Measurements from ENCODE around the gene KLHL25. TPM values are rescaled to one million over a fixed set of nuclear protein-coding genes. Genes with fewer than 3 reads are reported as not detected.

The KLHL25 gene
- total RNA-seq, 2 experiments from 2014 or later = 4.3 to 4.4 TPM

DNA sequence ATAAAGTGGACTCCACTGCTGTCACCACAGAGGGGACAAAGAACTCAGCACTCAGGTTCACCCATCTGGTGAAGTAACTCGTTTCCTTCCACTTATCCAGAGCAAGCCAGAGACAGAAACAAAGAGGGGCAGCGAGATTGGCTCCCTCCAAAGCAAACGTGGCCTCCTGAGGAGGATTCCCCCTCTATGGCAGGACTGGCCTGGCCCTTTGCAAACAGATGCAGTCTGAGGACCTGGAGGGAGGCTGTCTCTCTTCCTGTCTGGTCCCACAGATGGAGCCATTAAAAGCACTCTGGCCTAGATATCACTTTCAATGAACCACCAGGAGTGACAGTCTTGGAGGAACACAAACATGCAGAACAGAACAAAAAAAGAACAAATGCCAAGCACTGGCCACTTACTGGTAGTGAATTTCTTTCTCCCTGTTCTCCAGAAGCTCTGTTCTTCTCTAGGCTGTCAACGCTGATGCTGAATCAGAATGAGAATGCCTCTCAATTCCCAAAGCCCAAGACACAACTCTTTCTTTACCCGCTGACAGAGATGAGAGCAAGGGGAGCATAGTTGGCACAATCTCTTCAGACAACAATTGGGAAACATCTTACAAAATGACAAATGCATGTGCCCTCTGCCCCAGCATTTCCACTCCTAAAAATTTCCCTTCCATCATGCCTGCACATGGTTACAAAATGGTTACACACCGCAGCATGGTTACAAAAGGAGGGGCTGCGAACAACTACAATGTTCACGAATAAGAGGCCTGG, 14.3 kb downstream of the KLHL25 start:
- Mint-ChIP-seq H3K9me3 (no peaks in the 10 kb centered on the region), H3K36me3 (ENCODE audit: low read depth) (no peaks in the 10 kb centered on the region), H3K27ac (no peak overlapping the region), H3K27me3 (no peaks in the 10 kb centered on the region), H3K4me1 (peaks cover 28% of the 10 kb centered on the region), H3K4me3 (no peak overlapping the region)
- CTCF ChIA-PET = no interaction called here
- POLR2A ChIA-PET = interaction anchor here (0.7 kb wide), 1 partner anchor 321 kb away, joined by 3 read pairs; no protein-coding TSS in a partner anchor
- no peak for DNase-seq

DNA sequence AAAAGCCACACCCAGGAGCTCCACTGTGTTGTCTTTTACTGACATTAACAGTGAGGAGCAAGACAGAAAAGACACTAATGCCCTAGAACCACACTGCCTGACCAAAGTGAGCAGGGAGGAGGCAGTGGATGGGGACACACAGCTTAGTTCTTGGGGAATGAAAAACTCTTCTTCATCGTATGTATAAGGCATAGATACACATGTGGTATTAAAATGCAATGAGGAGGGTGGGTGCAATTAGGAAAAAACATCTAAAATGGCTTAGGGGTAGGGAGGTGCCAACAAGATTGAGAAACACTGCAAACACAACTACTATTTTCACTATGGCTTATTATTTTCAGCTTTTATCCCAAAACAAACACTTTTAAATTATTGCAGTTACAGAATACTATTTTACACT, 15.5 kb downstream of the KLHL25 start:
- H3K9me3 Mint-ChIP-seq = no peaks in the 10 kb centered on the region

DNA sequence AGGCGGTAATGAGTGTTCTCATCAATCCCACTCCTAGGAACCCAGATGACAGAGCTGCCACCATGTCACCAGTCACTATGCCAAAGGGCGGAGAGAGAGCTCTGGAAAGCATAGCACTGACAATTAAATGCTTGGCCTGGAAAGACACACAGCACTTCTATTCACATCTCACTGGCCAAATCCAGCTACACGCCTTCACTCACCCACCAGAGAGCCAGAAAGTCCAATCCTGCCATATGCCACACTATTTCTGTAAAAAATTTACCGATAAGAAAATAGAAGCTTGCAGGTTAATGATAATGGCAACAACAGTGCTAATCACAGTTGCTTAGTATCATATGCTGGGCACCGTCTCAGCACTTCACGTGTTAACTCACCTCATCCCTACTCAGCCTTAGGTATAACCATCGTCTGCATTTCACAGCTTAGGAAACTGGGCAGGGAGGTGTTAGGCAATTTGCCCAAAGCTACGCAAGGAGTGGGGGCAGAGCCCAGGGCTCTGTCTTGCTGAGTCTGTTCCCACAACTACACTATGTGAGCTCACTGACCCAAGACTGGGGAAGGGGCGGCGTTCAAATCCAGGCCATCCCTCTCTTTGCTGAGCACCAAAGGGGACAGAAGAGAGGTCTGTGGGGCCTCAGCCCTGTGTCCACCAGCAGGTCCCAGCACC, 16.5 kb downstream of the KLHL25 start:
- no peaks in the 10 kb centered on the region for H3K27me3 Mint-ChIP-seq
- no peaks in the 10 kb centered on the region for H3K9me3 Mint-ChIP-seq
- CTCF ChIA-PET = no interaction called here
- no peak overlapping the region for H3K4me3 Mint-ChIP-seq
- POLR2A ChIA-PET = interaction anchor here (1.2 kb wide), 1 partner anchor 15 kb away, joined by 3 read pairs; no protein-coding TSS in a partner anchor
- no peaks in the 10 kb centered on the region for H3K36me3 Mint-ChIP-seq (ENCODE audit: low read depth)
- H3K4me1 Mint-ChIP-seq = peaks cover 13% of the 10 kb centered on the region
- no peak overlapping the region for H3K27ac Mint-ChIP-seq
- no peak for DNase-seq

More for the DNA sequence above, 15.5 kb downstream of the KLHL25 start:
- ChIA-PET POLR2A (no interaction called here), CTCF (interaction anchor here (0.7 kb wide), 1 partner anchor 63 kb away, joined by 3 read pairs; no protein-coding TSS in a partner anchor)
- Mint-ChIP-seq H3K27ac (no peak overlapping the region), H3K4me3 (no peak overlapping the region), H3K36me3 (ENCODE audit: low read depth) (no peaks in the 10 kb centered on the region), H3K4me1 (peaks cover 18% of the 10 kb centered on the region), H3K27me3 (no peaks in the 10 kb centered on the region)
- DNase-seq = no peak

DNA sequence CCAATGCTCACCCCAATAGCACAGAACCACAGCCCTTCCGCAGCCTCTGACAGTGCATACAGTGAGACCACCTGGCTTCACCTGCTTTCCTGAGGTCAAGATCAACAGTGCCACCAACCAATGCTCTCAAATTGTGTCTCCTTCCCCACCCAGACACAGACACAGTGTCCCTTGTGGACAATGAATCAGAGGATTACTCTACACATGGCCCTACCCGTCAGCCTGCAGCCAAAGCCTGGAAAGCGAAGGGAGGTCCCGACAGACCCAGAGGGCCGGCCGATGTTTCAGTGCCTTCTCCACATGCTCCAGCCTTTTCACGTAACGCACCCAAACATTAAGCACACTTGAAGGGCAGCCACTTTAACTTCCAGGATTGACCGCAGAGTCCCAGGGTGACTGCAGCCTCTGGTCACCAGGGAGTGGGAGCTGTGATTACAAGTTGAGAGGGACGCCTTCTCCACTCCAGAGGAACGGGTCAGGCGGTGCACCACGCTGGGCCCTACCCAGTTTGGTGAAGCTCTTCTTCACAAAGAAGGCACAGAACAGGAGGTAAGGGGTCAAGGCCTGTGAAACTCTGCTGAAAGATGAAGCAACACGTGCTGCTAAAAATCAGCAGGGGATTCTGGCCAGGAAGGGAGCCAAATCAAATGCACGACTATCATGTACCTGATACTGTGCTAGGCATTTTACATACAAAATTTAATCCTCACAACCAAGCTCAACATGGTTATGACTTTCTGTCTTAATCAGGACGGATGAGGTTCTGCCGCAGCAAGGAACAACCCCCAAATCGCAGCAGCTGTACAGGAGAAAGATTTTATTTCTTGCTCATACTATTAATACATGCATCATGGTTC, 17.2 kb downstream of the KLHL25 start:
- Mint-ChIP-seq H3K27me3 (no peaks in the 10 kb centered on the region), H3K36me3 (ENCODE audit: low read depth) (no peaks in the 10 kb centered on the region), H3K4me3 (no peak overlapping the region), H3K27ac (no peak overlapping the region), H3K9me3 (no peaks in the 10 kb centered on the region), H3K4me1 (peaks cover 10% of the 10 kb centered on the region)
- CTCF ChIA-PET = no interaction called here
- POLR2A ChIA-PET = interaction anchor here (1.2 kb wide), 1 partner anchor 16 kb away, joined by 3 read pairs; no protein-coding TSS in a partner anchor
- DNase-seq = no peak

DNA sequence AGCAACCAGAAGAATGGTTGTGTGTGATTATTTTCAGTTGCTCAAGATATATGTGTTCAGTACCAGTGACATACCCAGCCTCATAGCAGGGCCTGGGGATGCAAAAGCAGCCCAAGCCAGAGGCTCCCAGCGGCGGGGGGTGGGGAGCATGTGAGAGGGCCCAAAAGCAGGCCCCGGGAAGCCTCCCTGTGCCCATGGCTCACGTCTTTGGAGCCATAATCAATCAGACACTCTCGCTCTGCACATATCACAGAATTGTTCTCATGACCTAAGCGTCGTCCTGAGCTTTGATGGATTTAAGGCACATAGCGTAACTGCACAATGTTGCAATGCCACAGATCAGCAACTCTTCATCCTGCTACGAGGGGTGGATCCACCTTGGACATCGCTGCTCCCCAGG, 20.8 kb downstream of the KLHL25 start:
- Mint-ChIP-seq H3K27me3 (no peaks in the 10 kb centered on the region), H3K4me1 (no peaks in the 10 kb centered on the region), H3K9me3 (no peaks in the 10 kb centered on the region), H3K27ac (no peak overlapping the region), H3K4me3 (no peak overlapping the region), H3K36me3 (ENCODE audit: low read depth) (no peaks in the 10 kb centered on the region)
- DNase-seq = no peak
- POLR2A ChIA-PET = no interaction called here
- CTCF ChIA-PET = no interaction called here

DNA sequence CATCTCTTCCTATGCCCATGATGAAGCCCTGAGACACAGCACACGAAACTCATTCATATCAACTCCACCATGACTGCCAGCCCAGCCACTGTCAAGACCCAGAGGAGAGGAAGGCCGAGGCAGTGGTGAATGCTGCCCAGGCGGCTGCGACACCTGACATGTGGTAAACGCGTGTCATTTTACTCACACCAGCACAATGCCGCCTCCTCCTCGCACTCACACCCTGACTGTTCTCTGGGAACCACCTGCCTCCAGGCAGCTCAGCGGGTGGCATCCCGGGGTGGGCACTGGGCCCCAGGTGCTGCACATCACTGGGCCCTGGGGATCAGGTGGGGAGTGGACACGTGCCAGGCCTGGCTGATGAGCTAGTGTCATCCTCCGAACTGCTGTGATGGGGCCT, 21.5 kb downstream of the KLHL25 start:
- Mint-ChIP-seq H3K36me3 (ENCODE audit: low read depth) (no peaks in the 10 kb centered on the region), H3K27ac (no peak overlapping the region), H3K4me1 (no peaks in the 10 kb centered on the region), H3K4me3 (no peak overlapping the region), H3K27me3 (no peaks in the 10 kb centered on the region), H3K9me3 (no peaks in the 10 kb centered on the region)
- ChIA-PET CTCF (no interaction called here), POLR2A (no interaction called here)
- no peak for DNase-seq

DNA sequence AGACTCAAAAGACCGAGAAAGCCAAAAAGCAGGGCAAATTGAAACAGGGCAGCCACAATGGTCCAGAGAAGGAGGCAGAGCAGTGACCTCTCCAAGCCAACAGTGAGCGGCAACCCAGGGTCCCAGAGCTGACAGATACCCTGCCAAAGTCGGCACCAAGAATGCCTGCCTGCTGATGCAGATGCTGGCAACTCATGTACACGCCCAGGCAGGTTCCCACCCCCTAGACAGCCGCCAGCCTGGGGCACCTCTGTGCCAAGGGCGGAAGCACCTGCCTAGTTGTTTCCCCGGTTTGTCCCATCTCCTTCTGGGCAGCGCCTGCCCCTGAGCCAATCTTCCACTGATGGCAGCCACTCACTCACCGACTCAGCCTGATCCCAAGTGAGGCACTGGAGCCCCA, 22.1 kb downstream of the KLHL25 start:
- H3K4me3 Mint-ChIP-seq = no peak overlapping the region
- no peaks in the 10 kb centered on the region for H3K36me3 Mint-ChIP-seq (ENCODE audit: low read depth)
- ChIA-PET POLR2A (no interaction called here), CTCF (no interaction called here)
- no peak for DNase-seq
- H3K27ac Mint-ChIP-seq = no peak overlapping the region
- no peaks in the 10 kb centered on the region for H3K27me3 Mint-ChIP-seq
- no peaks in the 10 kb centered on the region for H3K4me1 Mint-ChIP-seq
- H3K9me3 Mint-ChIP-seq = no peaks in the 10 kb centered on the region

DNA sequence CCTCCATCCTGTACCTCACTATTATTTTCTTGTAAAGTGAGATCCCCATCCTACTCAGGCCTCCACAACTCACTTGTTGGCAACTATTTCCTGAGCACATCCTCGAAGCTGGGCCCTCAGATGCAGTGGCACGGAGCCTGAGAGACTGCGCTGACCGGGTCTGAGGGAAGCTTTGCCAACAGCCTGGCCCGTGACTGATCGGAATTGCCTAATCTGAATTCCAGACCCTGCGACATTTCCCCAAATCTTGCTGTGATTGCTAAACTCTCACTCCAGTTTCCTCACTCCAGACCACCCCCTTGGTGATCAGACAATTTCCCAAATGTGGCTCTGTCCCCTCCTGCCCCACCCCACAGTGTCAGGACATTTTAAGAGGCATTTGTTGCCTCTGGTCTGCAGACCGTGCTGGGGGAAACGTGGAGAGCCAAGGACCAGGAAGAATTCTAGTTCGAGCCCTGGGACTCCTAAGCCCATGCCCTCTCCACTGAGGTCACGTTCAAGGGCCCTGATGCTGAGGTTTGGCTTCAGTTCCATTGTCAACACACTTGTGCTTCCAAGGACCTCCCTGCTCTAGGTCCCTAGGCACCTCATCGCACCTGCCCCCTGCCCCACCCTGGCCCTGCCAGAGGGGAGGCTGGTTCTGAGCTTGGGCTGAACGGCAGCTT, 22.8 kb downstream of the KLHL25 start:
- H3K4me1 Mint-ChIP-seq = no peaks in the 10 kb centered on the region
- POLR2A ChIA-PET = no interaction called here
- no peak overlapping the region for H3K4me3 Mint-ChIP-seq
- no peaks in the 10 kb centered on the region for H3K27me3 Mint-ChIP-seq
- no peaks in the 10 kb centered on the region for H3K36me3 Mint-ChIP-seq (ENCODE audit: low read depth)
- no peak for DNase-seq
- no peak overlapping the region for H3K27ac Mint-ChIP-seq
- CTCF ChIA-PET = no interaction called here
- H3K9me3 Mint-ChIP-seq = no peaks in the 10 kb centered on the region

DNA sequence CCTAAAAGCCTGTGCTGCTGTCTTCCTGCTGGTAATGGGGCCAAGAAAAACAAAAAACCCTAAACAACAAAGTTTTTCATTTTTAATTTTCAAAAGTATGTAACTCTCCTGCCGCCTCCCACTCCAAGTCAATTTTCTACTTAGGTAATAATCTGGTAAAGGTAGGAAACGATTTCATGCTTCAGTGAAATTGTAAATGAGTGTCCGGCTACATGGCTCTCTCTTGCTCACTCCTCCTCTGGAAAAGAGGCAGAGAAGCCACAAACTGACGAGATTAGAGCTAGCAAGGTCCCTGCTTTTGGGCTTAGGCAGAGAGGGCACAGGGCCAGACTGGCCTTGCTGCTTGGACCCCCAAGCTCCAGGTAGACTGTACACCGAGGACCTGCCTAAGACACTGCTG, 23.5 kb downstream of the KLHL25 start:
- CTCF ChIA-PET = no interaction called here
- POLR2A ChIA-PET = no interaction called here
- Mint-ChIP-seq H3K27ac (no peak overlapping the region), H3K4me1 (no peaks in the 10 kb centered on the region), H3K36me3 (ENCODE audit: low read depth) (no peaks in the 10 kb centered on the region), H3K27me3 (no peaks in the 10 kb centered on the region), H3K9me3 (no peaks in the 10 kb centered on the region), H3K4me3 (no peak overlapping the region)
- no peak for DNase-seq

DNA sequence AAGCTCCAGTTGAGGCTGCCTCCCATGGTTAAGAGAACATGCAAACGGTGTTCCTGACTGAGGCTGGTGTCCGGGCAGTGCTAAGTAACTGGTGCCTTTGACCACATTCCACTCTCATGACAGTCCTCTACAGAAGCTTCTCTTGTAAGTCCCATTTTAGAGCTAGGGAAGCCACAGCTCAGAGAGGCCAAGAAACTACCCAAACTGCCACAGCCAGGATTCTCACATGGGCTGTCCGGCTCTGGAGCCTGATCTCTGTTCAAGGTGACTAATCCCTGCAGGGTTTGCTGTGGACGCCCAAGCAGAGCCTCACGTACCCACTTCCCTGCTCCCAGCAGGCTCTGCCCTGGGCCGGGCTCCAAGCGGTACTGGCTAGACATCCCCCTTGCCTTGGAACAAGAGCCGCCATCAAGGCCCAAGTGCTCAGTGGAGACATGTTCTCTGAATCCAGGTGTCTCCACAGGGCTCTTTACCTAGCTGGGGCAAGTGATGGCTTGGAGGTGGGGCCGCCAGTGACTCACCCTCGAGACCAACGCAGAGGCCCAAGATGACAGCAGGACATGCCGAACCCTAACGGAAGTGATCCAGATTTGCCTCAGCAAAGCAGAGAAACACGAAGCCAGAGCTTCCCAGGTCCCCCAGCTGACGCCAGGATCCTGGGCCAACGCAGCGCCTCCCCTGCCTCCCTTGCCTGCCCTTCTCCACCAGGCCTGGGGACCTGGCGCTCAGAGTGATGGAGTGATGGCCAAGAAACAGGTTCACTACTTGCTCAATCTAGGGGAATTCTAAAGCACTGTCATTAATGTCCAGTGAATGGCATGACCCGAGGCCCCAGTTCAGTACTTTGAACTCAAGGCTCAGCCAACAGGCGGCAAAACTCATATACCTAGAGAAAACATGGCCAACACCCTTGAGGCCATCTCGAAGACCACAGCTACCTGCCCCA, 24.4 kb downstream of the KLHL25 start:
- Mint-ChIP-seq H3K9me3 (no peaks in the 10 kb centered on the region), H3K27ac (no peak overlapping the region), H3K36me3 (ENCODE audit: low read depth) (no peaks in the 10 kb centered on the region), H3K4me1 (no peaks in the 10 kb centered on the region), H3K27me3 (no peaks in the 10 kb centered on the region), H3K4me3 (no peak overlapping the region)
- POLR2A ChIA-PET = no interaction called here
- CTCF ChIA-PET = no interaction called here
- no peak for DNase-seq

DNA sequence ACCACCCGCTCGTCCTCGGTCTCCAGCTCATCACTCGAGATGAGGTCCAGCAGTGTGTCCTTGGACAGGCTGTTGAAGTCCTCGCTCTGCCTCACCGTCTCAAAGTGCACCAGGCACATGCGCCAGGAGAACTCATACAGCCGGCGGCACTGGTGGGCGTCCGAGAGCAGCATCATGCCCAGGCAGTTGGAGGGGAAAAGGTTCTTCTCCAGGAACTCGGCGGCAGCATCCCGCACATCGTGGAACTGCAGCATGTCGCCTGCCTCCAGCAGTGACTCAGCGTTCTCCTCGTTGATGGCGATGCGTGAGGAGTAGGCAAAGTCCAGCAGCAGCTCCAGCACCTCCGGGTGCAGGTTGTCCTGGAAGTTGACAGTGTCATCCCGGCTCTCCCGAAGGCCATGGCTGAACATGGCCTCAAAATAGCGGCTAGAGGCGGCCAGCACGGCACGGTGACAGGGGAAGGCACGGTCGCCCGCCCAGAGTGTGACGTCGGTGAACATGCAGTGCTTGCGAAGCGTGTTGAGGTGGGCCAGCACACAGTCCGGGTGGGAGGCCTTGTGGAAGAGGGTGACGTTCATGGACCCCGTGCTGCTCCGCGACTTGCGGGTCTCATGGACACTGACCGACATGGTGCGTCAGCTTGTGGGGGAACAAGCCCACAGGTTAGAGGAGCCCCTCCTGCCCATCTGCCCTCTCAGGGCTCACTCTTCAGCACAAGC, 25.4 kb downstream of the KLHL25 start:
- DNase-seq = no peak
- CTCF ChIA-PET = interaction anchor here (0.6 kb wide), 1 partner anchor 1026 kb away, joined by 3 read pairs; no protein-coding TSS in a partner anchor

More for the DNA sequence above, 25.4 kb downstream of the KLHL25 start:
- Mint-ChIP-seq H3K9me3 (no peaks in the 10 kb centered on the region), H3K36me3 (ENCODE audit: low read depth) (no peaks in the 10 kb centered on the region), H3K27me3 (no peaks in the 10 kb centered on the region), H3K27ac (no peak overlapping the region), H3K4me1 (no peaks in the 10 kb centered on the region), H3K4me3 (no peak overlapping the region)
- POLR2A ChIA-PET = no interaction called here
